ENCODE measurements around the gene RMDN2. TPM values are rescaled to one million over a fixed set of nuclear protein-coding genes. Genes with fewer than 3 reads are reported as not detected.

RMDN2 gene
- total RNA-seq, 8 experiments from 2014 or later = 5.1 to 13.9 (median 8.1) TPM

- no peak for ATAC-seq (replicated peaks in 6 of 8)
Measured at GRCh38 chr2:37887286-37887685, 37.8 kb upstream of the RMDN2 start.

GRCh38 chr2:37890893-37891495 is 34.1 kb upstream of the RMDN2 start:
- peak; percentile 76 to 100 (median 87) for ATAC-seq (replicated peaks in 6 of 8)
- in situ Hi-C loops (cut with MboI; ENCODE audit: low pct_unique_long_range_greater_than_20kb in 2 of 9, low sequenced_read_pairs in 9 of 9, unreplicated experiment in 9 of 9) = loop anchor here in 4 of 9 experiments (25.0 kb wide), 2 partner anchors 479 to 504 kb away; no protein-coding TSS in a partner anchor

More at GRCh38 chr2:37887286-37887685, 37.8 kb upstream of the RMDN2 start:
- in situ Hi-C loops (cut with MboI; ENCODE audit: low pct_unique_long_range_greater_than_20kb in 2 of 9, low sequenced_read_pairs in 9 of 9, unreplicated experiment in 9 of 9) = loop anchor here in 4 of 9 experiments (25.0 kb wide), 2 partner anchors 475 to 500 kb away; no protein-coding TSS in a partner anchor
- H3K4me1 ChIP-seq (replicated peaks in 1 of 2) = no peaks in the 10 kb centered on the region
- no peak overlapping the region for H3K4me3 ChIP-seq
- WGBS, 10 experiments = 36 to 79% (median 62%) methylated on average over 2 to 4 of the region's 4 CpGs; no CpG with 5 or more reads in 2 of the 10 experiments
- no peak overlapping the region for H3K27ac ChIP-seq

GRCh38 chr2:37891846-37892435 is 33.1 kb upstream of the RMDN2 start:
- in situ Hi-C loops (cut with MboI; ENCODE audit: low pct_unique_long_range_greater_than_20kb in 2 of 9, low sequenced_read_pairs in 9 of 9, unreplicated experiment in 9 of 9) = loop anchor here in 4 of 9 experiments (25.0 kb wide), 2 partner anchors 480 to 505 kb away; no protein-coding TSS in a partner anchor
- no peak for ATAC-seq (replicated peaks in 6 of 8)
- WGBS, 10 experiments = 0 to 60% (median 45%) methylated on average over 1 to 4 of the region's 5 CpGs; no CpG with 5 or more reads in 2 of the 10 experiments
- Histone ChIP-seq H3K4me1 (replicated peaks in 1 of 2) (no peaks in the 10 kb centered on the region), H3K4me3 (no peak overlapping the region), H3K27ac (no peak overlapping the region)

More at GRCh38 chr2:37890893-37891495, 34.1 kb upstream of the RMDN2 start:
- Histone ChIP-seq H3K27ac (no peak overlapping the region), H3K4me1 (replicated peaks in 1 of 2) (no peaks in the 10 kb centered on the region), H3K4me3 (no peak overlapping the region)
- WGBS, 10 experiments = 17% methylated on average over 2 of the region's 8 CpGs; no CpG with 5 or more reads in 9 of the 10 experiments

GRCh38 chr2:37892436-37893114 is 32.5 kb upstream of the RMDN2 start:
- no peak for ATAC-seq (replicated peaks in 6 of 8)
- H3K27ac ChIP-seq = no peak overlapping the region
- WGBS, 10 experiments = 58 to 100% (median 70%) methylated on average over 2 to 7 of the region's 7 CpGs; no CpG with 5 or more reads in 1 of the 10 experiments
- H3K4me1 ChIP-seq (replicated peaks in 1 of 2) = no peaks in the 10 kb centered on the region
- no peak overlapping the region for H3K4me3 ChIP-seq
- in situ Hi-C loops (cut with MboI; ENCODE audit: low pct_unique_long_range_greater_than_20kb in 2 of 9, low sequenced_read_pairs in 9 of 9, unreplicated experiment in 9 of 9) = loop anchor here in 4 of 9 experiments (25.0 kb wide), 2 partner anchors 480 to 505 kb away; no protein-coding TSS in a partner anchor

- Histone ChIP-seq H3K4me3 (no peak overlapping the region), H3K27ac (no peak overlapping the region), H3K4me1 (replicated peaks in 1 of 2) (no peaks in the 10 kb centered on the region)
- 40 to 100% (median 83%) methylated on average over 1 of the region's 1 CpG; no CpG with 5 or more reads in 3 of the 10 experiments for WGBS, 10 experiments
- in situ Hi-C loops (cut with MboI; ENCODE audit: low pct_unique_long_range_greater_than_20kb in 2 of 9, low sequenced_read_pairs in 9 of 9, unreplicated experiment in 9 of 9) = loop anchor here in 4 of 9 experiments (25.0 kb wide), 2 partner anchors 481 to 506 kb away; no protein-coding TSS in a partner anchor
- no peak for ATAC-seq (replicated peaks in 6 of 8)
Measured at GRCh38 chr2:37893327-37893726, 31.8 kb upstream of the RMDN2 start.

- H3K4me1 ChIP-seq (replicated peaks in 1 of 2) = no peaks in the 10 kb centered on the region
- no peak overlapping the region for H3K27ac ChIP-seq
- no peak overlapping the region for H3K4me3 ChIP-seq
- no peak for ATAC-seq (replicated peaks in 6 of 8)
- 80 to 100% (median 100%) methylated on average over 1 to 7 of the region's 7 CpGs for WGBS, 10 experiments
- in situ Hi-C loops (cut with MboI; ENCODE audit: low pct_unique_long_range_greater_than_20kb in 2 of 9, low sequenced_read_pairs in 9 of 9, unreplicated experiment in 9 of 9) = loop anchor here in 4 of 9 experiments (25.0 kb wide), 2 partner anchors 482 to 507 kb away; no protein-coding TSS in a partner anchor
Measured at GRCh38 chr2:37894047-37894446, 31.0 kb upstream of the RMDN2 start.

GRCh38 chr2:37894601-37895000 is 30.5 kb upstream of the RMDN2 start:
- peak in 1 of 8 experiments; percentile 50 for ATAC-seq (replicated peaks in 6 of 8)
- in situ Hi-C loops (cut with MboI; ENCODE audit: low pct_unique_long_range_greater_than_20kb in 2 of 9, low sequenced_read_pairs in 9 of 9, unreplicated experiment in 9 of 9) = loop anchor here in 4 of 9 experiments (25.0 kb wide), 2 partner anchors 482 to 507 kb away; no protein-coding TSS in a partner anchor
- no peak overlapping the region for H3K4me3 ChIP-seq
- H3K27ac ChIP-seq = no peak overlapping the region
- WGBS, 10 experiments = 8 to 100% (median 89%) methylated on average over 2 to 4 of the region's 4 CpGs
- H3K4me1 ChIP-seq (replicated peaks in 1 of 2) = no peaks in the 10 kb centered on the region

GRCh38 chr2:37895140-37895539 is 29.9 kb upstream of the RMDN2 start:
- no peak for ATAC-seq (replicated peaks in 6 of 8)
- no peak overlapping the region for H3K4me3 ChIP-seq
- H3K27ac ChIP-seq = no peak overlapping the region
- in situ Hi-C loops (cut with MboI; ENCODE audit: low pct_unique_long_range_greater_than_20kb in 2 of 9, low sequenced_read_pairs in 9 of 9, unreplicated experiment in 9 of 9) = loop anchor here in 4 of 9 experiments (25.0 kb wide), 2 partner anchors 483 to 508 kb away; no protein-coding TSS in a partner anchor
- no peaks in the 10 kb centered on the region for H3K4me1 ChIP-seq (replicated peaks in 1 of 2)
- WGBS, 10 experiments = 79 to 100% (median 95%) methylated on average over 1 to 3 of the region's 3 CpGs; no CpG with 5 or more reads in 2 of the 10 experiments

GRCh38 chr2:37896319-37896718 is 28.8 kb upstream of the RMDN2 start:
- Histone ChIP-seq H3K4me3 (no peak overlapping the region), H3K4me1 (replicated peaks in 1 of 2) (no peaks in the 10 kb centered on the region), H3K27ac (no peak overlapping the region)
- in situ Hi-C loops (cut with MboI; ENCODE audit: low pct_unique_long_range_greater_than_20kb in 2 of 9, low sequenced_read_pairs in 9 of 9, unreplicated experiment in 9 of 9) = loop anchor here in 4 of 9 experiments (25.0 kb wide), 2 partner anchors 484 to 509 kb away; no protein-coding TSS in a partner anchor
- WGBS, 10 experiments = 20 to 88% (median 56%) methylated on average over 1 to 3 of the region's 3 CpGs
- peak in 1 of 8 experiments; percentile 19 for ATAC-seq (replicated peaks in 6 of 8)

- Histone ChIP-seq H3K4me3 (no peak overlapping the region), H3K27ac (no peak overlapping the region), H3K4me1 (replicated peaks in 1 of 2) (no peaks in the 10 kb centered on the region)
- in situ Hi-C loops (cut with MboI; ENCODE audit: low pct_unique_long_range_greater_than_20kb in 2 of 9, low sequenced_read_pairs in 9 of 9, unreplicated experiment in 9 of 9) = loop anchor here in 4 of 9 experiments (25.0 kb wide), 2 partner anchors 485 to 510 kb away; no protein-coding TSS in a partner anchor
- no peak for ATAC-seq (replicated peaks in 6 of 8)
- WGBS, 10 experiments = 20 to 70% (median 62%) methylated on average over 1 to 3 of the region's 3 CpGs; no CpG with 5 or more reads in 2 of the 10 experiments
Measured at GRCh38 chr2:37897511-37897910, 27.6 kb upstream of the RMDN2 start.

- H3K4me1 ChIP-seq (replicated peaks in 1 of 2) = no peaks in the 10 kb centered on the region
- no peak for ATAC-seq (replicated peaks in 6 of 8)
- H3K4me3 ChIP-seq = no peak overlapping the region
- in situ Hi-C loops (cut with MboI; ENCODE audit: low pct_unique_long_range_greater_than_20kb in 2 of 9, low sequenced_read_pairs in 9 of 9, unreplicated experiment in 9 of 9) = loop anchor here in 4 of 9 experiments (25.0 kb wide), 2 partner anchors 486 to 511 kb away; no protein-coding TSS in a partner anchor
- H3K27ac ChIP-seq = no peak overlapping the region
Measured at GRCh38 chr2:37898448-37898847, 26.6 kb upstream of the RMDN2 start.

GRCh38 chr2:37902991-37903390 is 22.1 kb upstream of the RMDN2 start:
- no peak for ATAC-seq (replicated peaks in 6 of 8)
- Histone ChIP-seq H3K27ac (no peak overlapping the region), H3K4me1 (replicated peaks in 1 of 2) (no peaks in the 10 kb centered on the region), H3K4me3 (no peak overlapping the region)
- in situ Hi-C loops (cut with MboI; ENCODE audit: low pct_unique_long_range_greater_than_20kb in 2 of 9, low sequenced_read_pairs in 9 of 9, unreplicated experiment in 9 of 9) = no loop called here

GRCh38 chr2:37904425-37904824 is 20.7 kb upstream of the RMDN2 start:
- ATAC-seq (replicated peaks in 6 of 8) = no peak
- no peak overlapping the region for H3K4me3 ChIP-seq
- in situ Hi-C loops (cut with MboI; ENCODE audit: low pct_unique_long_range_greater_than_20kb in 2 of 9, low sequenced_read_pairs in 9 of 9, unreplicated experiment in 9 of 9) = no loop called here
- H3K27ac ChIP-seq = no peak overlapping the region
- no peaks in the 10 kb centered on the region for H3K4me1 ChIP-seq (replicated peaks in 1 of 2)
- 50 to 100% (median 85%) methylated on average over 2 to 3 of the region's 3 CpGs for WGBS, 10 experiments
